Skin epidermis (tissue), 12 donors: ENCODE results near the gene FPGS.

Source experiments
- H3K27ac ChIP-seq, 21 experiments: fragments of 200-600 bp; sonication (generic) in 11 of 21; one replicate each; pipeline ENCODE4 v1.5.0; 2020; ENCODE audit warnings: mild to moderate bottlenecking in 3 of 21, inconsistent platforms in 2 of 21, moderate library complexity in 2 of 21
- H3K4me3 ChIP-seq, 7 experiments: fragments of 200-600 bp; sonication (generic) in 2 of 7; one replicate each; pipeline ENCODE4 v1.5.0; 2020; ENCODE audit warnings: inconsistent platforms in 2 of 7, mild to moderate bottlenecking in 2 of 7, moderate library complexity in 1 of 7

FPGS gene

DNA sequence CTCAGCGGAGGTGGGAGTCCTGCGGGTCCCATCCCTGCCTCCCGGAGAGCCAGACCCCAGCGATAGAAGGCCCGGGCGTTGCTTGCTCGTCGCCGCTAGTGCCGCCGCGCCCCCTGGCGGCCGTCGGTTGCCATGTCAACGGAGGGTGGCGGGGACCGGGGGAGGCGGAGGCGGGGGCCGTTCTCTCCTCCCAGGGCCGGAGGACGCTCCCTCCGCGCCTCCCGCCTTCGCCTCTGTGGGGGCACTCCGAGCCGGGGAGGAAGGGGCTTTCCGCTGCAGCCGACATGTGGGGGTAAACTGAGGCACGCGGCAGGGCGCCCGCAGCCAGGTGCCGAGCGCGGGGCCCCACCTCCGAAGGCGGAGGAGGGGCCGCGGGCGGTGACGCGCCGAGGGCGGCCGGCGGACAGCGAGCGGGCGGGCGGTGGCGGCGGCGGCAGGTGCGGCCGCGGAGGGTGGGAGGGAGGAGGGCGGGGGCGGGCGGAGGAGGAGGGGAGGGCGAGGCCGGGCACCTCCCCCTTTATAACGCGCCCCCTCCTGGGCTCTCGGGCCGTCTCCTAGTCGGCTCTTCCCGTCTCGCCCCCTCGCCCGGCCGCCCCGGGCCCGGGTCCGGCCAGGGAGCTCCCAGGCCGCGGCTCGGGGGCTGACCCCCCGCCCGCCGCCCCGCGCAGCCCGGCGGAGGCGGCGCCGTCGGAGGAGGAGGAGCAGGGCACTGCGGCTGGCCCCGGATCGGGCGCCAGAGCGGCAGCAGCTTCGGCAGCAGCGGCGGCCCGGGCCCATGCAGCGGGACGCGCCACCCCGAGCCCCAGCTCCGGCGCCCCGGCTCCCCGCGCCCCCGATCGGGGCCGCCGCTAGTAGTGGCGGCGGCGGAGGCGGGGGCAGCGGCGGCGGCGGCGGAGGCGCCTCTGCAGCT lies 17.4 kb upstream of the FPGS start:
- Histone ChIP-seq H3K27ac (peak overlapping the region; percentile 78 to 99 (median 94)), H3K4me3 (peak overlapping the region; percentile 85 to 100 (median 97))

DNA sequence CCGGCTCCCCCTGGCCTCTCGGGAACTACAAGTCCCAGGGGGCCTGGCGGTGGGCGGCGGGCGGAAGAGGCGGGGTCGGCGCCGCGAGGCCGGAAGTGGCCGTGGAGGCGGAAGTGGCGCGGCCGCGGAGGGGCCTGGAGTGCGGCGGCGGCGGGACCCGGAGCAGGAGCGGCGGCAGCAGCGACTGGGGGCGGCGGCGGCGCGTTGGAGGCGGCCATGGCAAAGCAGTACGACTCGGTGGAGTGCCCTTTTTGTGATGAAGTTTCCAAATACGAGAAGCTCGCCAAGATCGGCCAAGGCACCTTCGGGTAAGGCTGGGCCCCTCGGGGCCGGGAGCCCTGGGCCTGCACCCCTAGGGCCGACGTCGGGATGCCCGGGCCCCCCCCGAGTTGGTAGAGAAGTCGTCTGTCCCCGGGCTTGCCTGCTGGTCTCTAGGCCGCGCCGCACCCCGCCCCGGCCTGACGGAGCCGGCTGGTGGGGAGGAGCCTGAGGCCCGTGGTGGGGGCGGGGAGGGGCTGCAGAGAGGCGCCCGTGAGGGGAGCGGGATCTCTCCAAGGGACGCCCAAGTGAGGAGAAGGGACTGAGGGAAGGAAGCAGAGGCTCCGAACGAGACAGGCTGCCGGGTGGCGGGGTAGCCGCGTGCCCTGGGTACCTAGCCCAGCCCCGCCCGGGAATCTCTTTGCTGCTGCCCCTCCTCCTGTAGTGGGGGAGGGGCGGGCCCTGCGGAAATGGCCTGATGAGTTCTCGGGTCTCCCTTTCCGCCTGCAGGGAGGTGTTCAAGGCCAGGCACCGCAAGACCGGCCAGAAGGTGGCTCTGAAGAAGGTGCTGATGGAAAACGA lies 16.5 kb upstream of the FPGS start, which contains the start of gene CDK9:
Gene CDK9, plus strand, starts transcription at position 102 of the 840 bp plus-strand sequence. Its CDS starts 115 bp downstream, at position 217.
- Histone ChIP-seq H3K4me3 (peak within 1 kb of the TSS; percentile 85 to 100 (median 97)), H3K27ac (peak within 1 kb of the TSS; percentile 86 to 99 (median 96))

GRCh38 chr9:127786773-127787104 lies 15.9 kb upstream of the FPGS start:
- H3K27ac ChIP-seq, result peak overlapping the region in 20 of 21 experiments; percentile 86 to 99 (median 96)
- H3K4me3 ChIP-seq, result peak overlapping the region; percentile 85 to 100 (median 97)

- Histone ChIP-seq H3K4me3 (no peak overlapping the region), H3K27ac (peak overlapping the region in 5 of 21 experiments; percentile 15 to 53 (median 33))
These were observed 14.2 kb upstream of the FPGS start for GRCh38 chr9:127788337-127789011.

DNA sequence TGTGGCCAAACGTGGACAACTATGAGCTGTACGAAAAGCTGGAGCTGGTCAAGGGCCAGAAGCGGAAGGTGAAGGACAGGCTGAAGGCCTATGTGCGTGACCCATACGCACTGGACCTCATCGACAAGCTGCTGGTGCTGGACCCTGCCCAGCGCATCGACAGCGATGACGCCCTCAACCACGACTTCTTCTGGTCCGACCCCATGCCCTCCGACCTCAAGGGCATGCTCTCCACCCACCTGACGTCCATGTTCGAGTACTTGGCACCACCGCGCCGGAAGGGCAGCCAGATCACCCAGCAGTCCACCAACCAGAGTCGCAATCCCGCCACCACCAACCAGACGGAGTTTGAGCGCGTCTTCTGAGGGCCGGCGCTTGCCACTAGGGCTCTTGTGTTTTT lies 13.5 kb upstream of the FPGS start:
- H3K27ac ChIP-seq, result peak overlapping the region in 1 of 21 experiments; percentile 5
- no peak overlapping the region for H3K4me3 ChIP-seq

DNA sequence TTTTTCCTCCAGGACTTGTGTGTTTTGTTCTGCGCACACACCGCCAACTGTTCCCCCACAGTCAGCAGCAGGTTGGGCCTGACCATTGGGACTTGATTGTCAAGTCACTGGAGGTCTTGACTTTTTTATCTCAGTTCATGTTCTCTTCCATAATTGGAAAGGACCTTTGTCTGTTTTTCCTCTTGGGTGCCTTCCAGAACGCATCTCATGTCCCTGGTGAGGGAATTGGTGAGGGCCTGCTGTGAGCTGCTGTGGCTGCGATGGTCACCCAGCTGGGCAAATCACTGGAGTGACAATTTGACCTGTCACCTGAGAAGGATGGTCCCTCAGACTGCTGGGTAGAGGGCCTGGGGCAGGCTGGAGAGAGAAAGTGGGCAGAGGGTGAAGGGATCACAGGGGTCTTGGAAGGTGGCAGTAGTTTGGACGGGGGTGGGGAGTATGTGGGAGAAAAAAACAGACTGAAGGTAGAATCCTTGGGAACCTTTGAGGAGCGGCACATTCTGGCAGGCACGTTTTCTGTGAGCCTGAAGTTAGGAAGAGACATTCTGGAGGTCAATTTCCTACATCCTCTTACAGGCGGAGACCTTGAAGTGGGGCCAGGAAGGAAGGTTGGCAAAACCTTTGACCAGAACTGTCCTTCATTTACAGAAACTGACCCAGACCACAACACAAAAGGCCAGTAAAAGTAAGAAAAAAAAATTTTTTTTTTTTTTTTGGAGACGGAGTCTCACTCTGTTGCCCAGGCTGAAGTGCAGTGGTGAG lies 12.4 kb upstream of the FPGS start:
- H3K4me3 ChIP-seq, result no peak overlapping the region
- peak overlapping the region in 1 of 21 experiments; percentile 24 for H3K27ac ChIP-seq

DNA sequence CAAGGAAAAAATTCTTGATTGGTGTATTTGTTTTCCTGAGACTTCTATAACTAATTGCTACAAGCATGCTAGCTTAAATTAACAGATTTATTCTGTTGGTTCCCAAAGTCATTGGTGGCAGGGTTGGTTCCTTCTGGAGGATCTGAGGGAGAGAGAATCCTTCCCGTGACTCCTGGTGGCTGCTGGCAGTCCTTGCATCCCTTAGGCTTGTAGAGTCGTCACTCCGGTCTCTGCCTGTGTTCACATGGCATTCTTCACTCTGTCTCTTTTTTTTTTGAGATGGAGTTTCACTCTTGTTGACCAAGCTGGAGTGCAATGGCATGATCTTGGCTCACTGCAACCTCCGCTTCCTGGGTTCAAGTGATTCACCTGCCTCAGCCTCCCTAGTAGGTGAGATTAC lies 11.6 kb upstream of the FPGS start:
- Histone ChIP-seq H3K4me3 (no peak overlapping the region), H3K27ac (no peak overlapping the region)

DNA sequence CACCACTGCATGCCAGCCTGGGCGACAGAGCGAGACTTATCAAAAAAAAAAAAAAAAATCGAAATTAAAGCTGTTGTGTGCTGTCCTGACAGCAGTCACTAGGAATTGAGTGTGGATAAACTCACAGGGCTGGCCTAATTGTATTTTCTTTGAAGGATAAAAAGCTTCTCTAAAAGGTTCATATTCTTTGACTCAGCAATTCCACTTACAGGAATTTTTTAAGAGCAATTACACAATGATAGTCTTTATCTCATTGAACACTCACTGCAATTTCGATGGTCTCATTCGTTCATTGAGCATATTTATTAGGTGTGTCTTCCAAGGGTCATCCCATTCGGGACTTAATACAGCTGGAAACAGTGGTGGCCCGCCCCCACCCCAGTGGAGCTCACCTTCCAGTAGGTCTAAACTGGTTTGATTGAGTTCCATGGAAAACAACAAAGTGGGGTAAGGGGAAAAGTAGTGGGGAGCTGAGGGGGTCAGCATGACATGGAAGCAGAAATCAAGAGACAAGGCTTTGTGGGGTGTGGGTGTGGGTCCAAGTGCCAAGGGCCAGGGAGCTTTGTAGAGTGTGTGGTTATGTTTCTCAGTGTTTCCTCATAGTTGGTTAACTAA lies 10.2 kb upstream of the FPGS start:
- no peak overlapping the region for H3K27ac ChIP-seq
- no peak overlapping the region for H3K4me3 ChIP-seq

GRCh38 chr9:127793093-127793708 lies 9.5 kb upstream of the FPGS start:
- Histone ChIP-seq H3K27ac (peak overlapping the region in 2 of 21 experiments; percentile 10 to 12), H3K4me3 (no peak overlapping the region)

- H3K4me3 ChIP-seq, result no peak overlapping the region
- peak overlapping the region in 3 of 21 experiments; percentile 8 to 43 (median 42) for H3K27ac ChIP-seq
These were observed 8.5 kb upstream of the FPGS start for GRCh38 chr9:127794001-127794791.

DNA sequence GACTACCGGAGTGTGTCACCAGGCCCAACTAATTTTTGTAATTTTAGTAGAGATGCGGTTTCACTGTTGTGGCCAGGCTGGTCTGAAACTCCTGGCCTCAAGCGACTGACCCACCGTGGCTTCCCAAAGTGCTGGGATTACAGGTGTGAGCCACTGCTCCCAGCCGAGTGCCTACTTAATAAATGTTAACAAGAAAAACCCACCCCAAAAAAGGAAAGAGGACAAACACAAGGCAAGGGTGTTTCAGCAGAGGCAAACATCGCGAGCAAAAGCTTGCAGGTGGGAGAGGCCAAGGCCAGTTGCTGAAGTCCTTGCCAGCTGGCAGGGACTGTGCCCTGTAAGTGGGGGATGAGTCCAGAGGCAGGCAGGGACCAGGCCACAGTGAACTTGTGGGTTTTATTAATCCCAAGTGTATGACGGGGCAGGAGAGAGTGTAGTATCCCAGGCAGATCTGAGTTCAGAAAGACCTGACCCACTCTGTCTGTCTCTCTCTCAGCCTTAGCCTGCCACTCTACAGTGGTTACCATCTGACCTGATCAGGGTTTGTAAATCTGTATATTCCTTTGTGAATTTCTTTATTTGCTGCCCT lies 6.4 kb upstream of the FPGS start:
- Histone ChIP-seq H3K27ac (peak overlapping the region in 4 of 21 experiments; percentile 14 to 50 (median 35)), H3K4me3 (no peak overlapping the region)

GRCh38 chr9:127796852-127797370 lies 5.8 kb upstream of the FPGS start:
- H3K27ac ChIP-seq, result peak overlapping the region in 4 of 21 experiments; percentile 14 to 50 (median 35)
- H3K4me3 ChIP-seq, result no peak overlapping the region

DNA sequence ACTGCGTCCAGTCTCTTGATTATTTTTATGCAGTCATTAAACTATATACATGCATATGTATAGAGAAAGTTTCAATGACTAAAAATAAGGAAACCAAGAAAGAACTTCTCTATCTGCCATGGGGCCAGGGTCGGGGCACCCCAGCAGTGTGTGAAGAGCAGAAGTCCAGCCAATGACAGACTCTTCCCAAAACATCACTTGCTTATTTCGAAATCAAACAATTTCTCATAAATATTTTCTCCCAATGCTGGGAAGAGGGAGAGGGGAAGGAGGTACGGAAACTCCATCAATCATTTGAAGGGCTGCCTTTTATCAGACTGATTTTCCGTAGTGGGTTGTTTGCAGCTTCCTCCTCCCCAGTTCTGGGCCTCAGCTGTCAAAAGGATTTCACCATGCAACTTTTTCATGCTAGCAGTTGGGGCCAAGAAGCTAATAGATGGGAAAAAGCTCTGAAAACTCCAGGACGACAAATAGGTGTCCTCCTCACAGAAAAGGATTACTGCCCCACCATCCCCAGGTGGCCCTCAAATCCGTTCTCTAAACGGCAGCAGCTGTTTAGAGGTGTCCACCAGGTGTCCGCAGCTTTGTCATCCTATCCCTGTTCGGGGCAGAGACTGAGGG lies 617 bp upstream of the FPGS start:
- H3K4me3 ChIP-seq, result peak overlapping the region; percentile 42 to 76 (median 63)

DNA sequence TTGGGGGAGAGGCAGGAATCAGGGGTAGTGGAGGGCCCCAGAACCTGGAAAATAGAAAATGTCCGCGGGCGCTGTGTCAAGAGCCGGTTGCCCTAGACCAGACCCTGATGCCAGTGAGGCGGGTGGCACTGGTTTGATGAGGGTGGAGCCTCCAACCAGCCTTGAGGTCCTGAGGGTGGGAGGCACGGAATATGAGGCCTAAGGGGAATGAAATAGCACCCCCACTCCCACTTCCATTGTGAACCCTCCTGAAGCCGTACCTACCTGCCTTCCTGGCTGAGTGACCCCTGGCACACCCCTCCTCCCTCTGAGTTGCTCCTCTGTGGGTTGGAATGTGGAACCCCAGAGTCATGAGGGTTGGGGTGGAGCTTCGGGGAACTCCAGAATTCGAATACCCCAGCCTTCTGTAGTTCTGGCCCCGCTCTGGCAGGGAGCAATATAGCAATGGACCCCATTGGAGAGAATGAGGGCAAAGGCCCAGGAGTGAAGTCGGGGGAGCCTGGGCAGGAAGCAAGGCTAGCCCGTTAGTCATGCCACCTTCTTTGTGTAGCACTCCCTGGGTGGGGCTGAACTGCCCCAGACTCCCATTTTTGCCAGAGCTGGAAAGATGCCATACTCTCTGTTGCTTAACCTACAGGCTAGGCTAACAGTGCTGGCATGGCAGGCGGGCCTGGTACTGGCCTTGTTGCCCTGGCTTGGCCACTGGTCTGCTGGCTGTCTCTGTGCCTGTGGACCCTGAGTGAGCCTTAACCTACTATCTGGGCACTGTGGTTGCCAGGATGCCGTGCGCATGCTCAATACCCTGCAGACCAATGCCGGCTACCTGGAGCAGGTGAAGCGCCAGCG lies 1.0 kb downstream of the FPGS start:
- peak overlapping the region; percentile 42 to 76 (median 63) for H3K4me3 ChIP-seq
- peak overlapping the region; percentile 78 to 93 (median 89) for H3K27ac ChIP-seq

More for the DNA sequence above, 617 bp upstream of the FPGS start:
- peak overlapping the region in 20 of 21 experiments; percentile 37 to 93 (median 89) for H3K27ac ChIP-seq

DNA sequence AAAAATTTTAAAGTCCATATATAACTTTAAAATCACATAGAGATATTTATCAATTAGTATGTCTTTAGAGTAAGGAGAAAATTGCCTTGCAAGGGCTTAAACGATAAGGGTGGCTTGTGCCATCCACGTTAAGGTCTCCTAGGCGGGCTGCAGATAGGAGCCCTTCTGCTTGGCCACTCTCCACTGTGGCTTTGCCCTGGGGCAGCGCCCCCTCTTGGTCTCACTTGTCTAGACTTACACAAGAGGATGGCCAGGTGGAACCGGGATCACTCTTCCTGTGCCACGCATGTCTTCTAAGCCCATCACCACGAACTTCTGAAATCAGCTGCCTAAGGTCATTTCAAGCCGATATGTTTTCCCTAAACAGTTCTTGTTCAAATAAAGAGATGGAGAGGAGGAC lies 2.9 kb downstream of the FPGS start:
- Histone ChIP-seq H3K4me3 (no peak overlapping the region), H3K27ac (no peak overlapping the region)
